KBM-7 (cell line): ENCODE measurements around the gene CDH22.

ENCODE experiments used
- DNase-seq: peaks from one replicate; pipeline ENCODE4 v3.0.0-alpha.2; 2015
- in situ Hi-C: fragments of 300-500 bp; cut with MboI; formaldehyde crosslinking; loops from 2 replicates; pipeline ENCODE4 v1.14.3; 2020; ENCODE audit warnings: low sequenced_read_pairs, low pct_unique_long_range_greater_than_20kb, mixed read lengths

Gene CDH22

GRCh38 chr20:46169245-46170171 lies 138.8 kb downstream of the CDH22 start:
- DNase-seq: no peak
- in situ Hi-C loops: no loop called here

- in situ Hi-C loops: no loop called here
- DNase-seq: no peak
Observed at GRCh38 chr20:46168438-46168837, 139.9 kb downstream of the CDH22 start.

GRCh38 chr20:46167080-46167479 lies 141.2 kb downstream of the CDH22 start:
- no peak for DNase-seq
- in situ Hi-C loops: no loop called here

GRCh38 chr20:46164254-46164653 lies 144.0 kb downstream of the CDH22 start:
- in situ Hi-C loops: no loop called here
- DNase-seq: no peak

- DNase-seq: no peak
- in situ Hi-C loops: no loop called here
Observed at GRCh38 chr20:46161921-46162320, 146.4 kb downstream of the CDH22 start.

GRCh38 chr20:46160661-46161060 lies 147.6 kb downstream of the CDH22 start:
- in situ Hi-C loops: no loop called here
- no peak for DNase-seq

GRCh38 chr20:46159101-46159897 lies 149.0 kb downstream of the CDH22 start:
- no peak for DNase-seq
- in situ Hi-C loops: no loop called here

- DNase-seq: no peak
- in situ Hi-C loops: no loop called here
Observed at GRCh38 chr20:46158476-46158987, 149.8 kb downstream of the CDH22 start.

- in situ Hi-C loops: no loop called here
Observed at GRCh38 chr20:46157625-46158024, 150.7 kb downstream of the CDH22 start.

GRCh38 chr20:46157076-46157592 lies 151.2 kb downstream of the CDH22 start:
- no peak for DNase-seq
- in situ Hi-C loops: no loop called here

More at GRCh38 chr20:46157625-46158024, 150.7 kb downstream of the CDH22 start:
- DNase-seq: no peak

GRCh38 chr20:46156065-46156464 lies 152.2 kb downstream of the CDH22 start:
- no peak for DNase-seq
- in situ Hi-C loops: no loop called here

GRCh38 chr20:46154796-46155195 lies 153.5 kb downstream of the CDH22 start:
- in situ Hi-C loops: no loop called here
- DNase-seq: no peak

GRCh38 chr20:46154305-46154704 lies 154.0 kb downstream of the CDH22 start:
- in situ Hi-C loops: no loop called here
- DNase-seq: no peak

- in situ Hi-C loops: no loop called here
Observed at GRCh38 chr20:46152824-46153586, 155.3 kb downstream of the CDH22 start.

GRCh38 chr20:46151936-46152335 lies 156.4 kb downstream of the CDH22 start:
- in situ Hi-C loops: no loop called here
- DNase-seq: peak; percentile 24

More at GRCh38 chr20:46152824-46153586, 155.3 kb downstream of the CDH22 start:
- no peak for DNase-seq

- no peak for DNase-seq
- in situ Hi-C loops: no loop called here
Observed at GRCh38 chr20:46150943-46151342, 157.4 kb downstream of the CDH22 start.

GRCh38 chr20:46148313-46149208 lies 159.7 kb downstream of the CDH22 start:
- no peak for DNase-seq
- in situ Hi-C loops: loop anchor here (25.0 kb wide), 1 partner anchor 289 kb away; no protein-coding TSS in a partner anchor

GRCh38 chr20:46145713-46146112 lies 162.6 kb downstream of the CDH22 start:
- DNase-seq: no peak
- in situ Hi-C loops: loop anchor here (25.0 kb wide), 1 partner anchor 292 kb away; no protein-coding TSS in a partner anchor
